AG08396 (cell line): Measurements from ENCODE around the gene TIE1.

ENCODE experiments used
- DNase-seq: peaks from one replicate; pipeline ENCODE4 v3.0.0; 2012; ENCODE audit warnings: low spot score, mixed read lengths

Gene TIE1

DNA sequence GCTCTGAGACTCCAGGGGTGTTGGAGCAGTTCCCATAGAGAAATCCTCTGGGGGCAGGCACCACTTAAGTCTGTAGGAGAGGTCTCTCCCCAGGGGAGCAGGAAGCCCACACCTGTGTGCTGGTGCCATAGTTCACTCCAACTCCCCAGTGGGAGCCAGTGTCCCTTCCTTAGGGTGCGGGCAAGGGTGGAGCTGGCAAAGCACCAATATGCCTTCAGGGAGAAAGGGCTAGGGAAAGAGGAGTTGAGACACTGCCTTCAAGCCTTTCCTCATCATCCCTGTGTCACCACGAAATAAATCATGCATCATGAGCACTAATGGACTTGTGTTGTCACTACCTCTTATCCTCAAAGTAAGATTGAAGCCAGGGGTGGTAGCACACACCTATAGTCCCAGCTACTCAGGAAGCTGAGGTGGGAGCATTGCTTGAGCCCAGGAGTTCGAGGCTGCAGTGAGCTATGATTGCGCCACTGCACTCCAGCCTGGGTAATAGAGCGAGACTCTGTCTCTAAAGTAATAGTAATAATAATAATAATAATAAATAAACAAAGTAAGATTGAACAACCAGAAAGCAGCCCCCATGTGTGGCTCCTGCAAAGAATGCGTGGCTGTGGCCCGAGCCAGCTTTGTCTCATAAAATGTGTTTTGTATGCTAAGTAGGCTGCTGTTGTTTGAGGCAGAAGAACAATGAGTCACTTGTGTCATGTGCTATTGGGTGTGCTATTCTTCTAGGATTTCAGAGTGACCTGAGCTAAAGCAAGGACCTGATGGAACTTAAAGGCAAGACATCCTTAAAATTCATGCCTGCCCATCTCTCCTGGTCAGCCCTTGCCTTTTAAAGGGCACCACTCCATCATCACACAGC is 6.7 kb upstream of the TIE1 start:
- DNase-seq = no peak

DNA sequence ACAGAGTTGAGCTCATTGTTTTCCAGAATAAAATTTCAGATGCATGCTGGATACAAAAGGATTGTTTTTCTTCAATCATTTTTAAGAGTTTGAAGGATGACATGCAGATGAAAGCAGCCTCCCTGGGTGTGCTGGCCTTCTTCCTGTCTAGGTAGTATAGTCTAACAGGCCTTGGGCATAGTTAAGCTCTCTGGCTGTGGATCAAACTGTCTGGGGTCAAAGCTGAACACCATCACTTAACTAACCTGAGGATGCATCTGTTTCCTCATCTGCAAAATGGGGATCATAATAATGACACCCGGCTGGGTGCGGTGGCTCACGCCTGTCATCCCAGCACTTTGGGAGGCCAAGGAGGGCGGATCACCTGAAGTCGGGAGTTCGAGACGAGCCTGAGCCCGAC is 6.0 kb upstream of the TIE1 start:
- DNase-seq = no peak

GRCh38 chr1:43296207-43296606 is 4.6 kb upstream of the TIE1 start:
- no peak for DNase-seq

DNA sequence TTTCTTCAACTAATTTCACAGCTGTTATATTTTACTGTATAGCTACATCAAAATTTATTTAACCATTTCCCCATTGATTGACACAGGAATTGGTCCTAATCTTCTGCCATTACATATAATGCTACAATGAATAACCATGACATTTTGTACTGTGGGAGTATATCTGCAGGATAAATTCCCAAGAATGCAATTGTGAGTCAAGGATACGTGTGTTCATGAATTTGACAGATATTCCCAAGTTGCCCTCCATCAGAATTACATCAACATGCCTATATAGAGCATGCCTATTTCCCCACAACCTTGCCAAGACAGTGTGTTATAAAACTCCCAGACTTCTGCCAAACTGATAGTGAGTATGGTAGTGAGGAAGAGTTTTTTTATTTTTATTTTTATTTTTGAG is 2.7 kb upstream of the TIE1 start:
- DNase-seq = no peak

DNA sequence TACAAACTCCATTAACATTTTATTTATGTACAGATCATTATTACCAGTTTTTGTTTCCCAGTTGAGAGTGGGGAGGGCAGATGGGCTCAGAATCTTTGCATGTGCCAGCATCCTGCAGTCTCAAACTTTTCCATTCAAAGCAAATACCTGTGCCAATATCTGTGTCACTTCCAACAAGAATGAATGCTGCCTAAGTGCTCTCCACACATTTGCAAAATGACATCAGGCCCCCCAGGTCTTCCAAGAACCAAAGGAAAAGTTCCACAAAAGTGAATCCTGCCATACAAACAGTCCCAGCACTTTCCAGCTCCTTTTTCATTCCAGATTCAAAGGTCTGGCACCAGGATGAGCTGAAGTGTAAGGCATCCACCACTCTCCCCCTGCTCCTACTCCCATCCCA is 1.7 kb upstream of the TIE1 start:
- DNase-seq = no peak

DNA sequence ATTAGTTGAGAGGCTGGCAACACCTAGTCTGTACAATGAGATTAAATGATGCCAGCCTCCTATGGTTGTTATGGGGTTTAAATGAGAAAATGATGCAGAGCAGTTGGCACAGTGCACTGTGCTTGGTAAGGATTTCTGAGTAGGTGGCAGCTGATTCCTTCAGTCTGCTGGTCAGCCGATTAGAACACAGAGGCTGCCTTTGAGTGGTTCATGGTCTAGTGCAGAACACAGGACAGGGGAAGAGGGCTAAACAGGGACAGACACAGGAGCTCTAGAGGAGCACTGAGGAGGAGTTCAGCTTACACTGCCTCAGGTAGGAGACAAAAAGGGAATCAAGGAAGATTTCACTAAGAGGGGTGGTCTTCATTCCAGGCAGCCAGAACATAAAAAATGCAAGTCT is 1.4 kb downstream of the TIE1 start:
- no peak for DNase-seq

DNA sequence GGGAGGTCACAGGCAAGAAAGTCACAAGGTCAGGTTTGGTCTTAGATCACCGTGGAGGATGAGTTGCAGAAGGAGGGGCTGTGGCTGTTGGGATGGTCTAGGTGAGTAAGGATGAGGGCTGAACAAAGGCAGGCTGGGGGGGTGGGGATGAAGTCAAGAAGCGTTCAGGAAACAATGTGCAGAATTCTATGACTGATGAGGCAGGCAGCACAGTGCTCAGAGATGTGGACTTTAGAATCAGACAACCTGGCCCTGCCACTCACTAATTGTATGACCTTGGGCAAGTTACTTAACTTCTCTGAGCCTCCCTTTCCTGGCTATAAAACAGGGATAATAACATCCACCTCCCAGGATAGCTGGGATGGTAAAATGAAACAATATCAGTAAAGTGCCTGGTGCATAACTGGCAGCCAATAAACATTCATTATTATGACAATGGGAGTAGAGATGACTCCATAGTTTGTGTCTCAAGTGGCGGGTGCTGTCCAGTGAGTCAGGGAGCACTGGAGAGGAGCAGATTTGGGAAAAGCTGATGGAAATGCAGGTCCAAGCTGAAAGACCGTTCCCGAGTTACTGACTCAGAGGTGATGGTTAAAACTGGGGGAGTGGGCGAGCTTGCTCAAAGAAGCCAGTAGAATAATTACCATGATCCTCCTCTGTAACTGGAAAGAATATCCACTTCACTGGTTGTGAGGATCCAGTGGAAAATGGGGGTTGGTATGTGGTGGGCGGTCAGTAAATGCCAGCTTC is 2.1 kb downstream of the TIE1 start:
- no peak for DNase-seq

- DNase-seq = no peak
Observed at GRCh38 chr1:43303471-43304313, 2.9 kb downstream of the TIE1 start.

GRCh38 chr1:43304314-43304681 is 3.5 kb downstream of the TIE1 start:
- no peak for DNase-seq

GRCh38 chr1:43304771-43305300 is 4.1 kb downstream of the TIE1 start:
- DNase-seq = no peak

- DNase-seq = no peak
Observed at GRCh38 chr1:43305461-43305860, 4.7 kb downstream of the TIE1 start.

DNA sequence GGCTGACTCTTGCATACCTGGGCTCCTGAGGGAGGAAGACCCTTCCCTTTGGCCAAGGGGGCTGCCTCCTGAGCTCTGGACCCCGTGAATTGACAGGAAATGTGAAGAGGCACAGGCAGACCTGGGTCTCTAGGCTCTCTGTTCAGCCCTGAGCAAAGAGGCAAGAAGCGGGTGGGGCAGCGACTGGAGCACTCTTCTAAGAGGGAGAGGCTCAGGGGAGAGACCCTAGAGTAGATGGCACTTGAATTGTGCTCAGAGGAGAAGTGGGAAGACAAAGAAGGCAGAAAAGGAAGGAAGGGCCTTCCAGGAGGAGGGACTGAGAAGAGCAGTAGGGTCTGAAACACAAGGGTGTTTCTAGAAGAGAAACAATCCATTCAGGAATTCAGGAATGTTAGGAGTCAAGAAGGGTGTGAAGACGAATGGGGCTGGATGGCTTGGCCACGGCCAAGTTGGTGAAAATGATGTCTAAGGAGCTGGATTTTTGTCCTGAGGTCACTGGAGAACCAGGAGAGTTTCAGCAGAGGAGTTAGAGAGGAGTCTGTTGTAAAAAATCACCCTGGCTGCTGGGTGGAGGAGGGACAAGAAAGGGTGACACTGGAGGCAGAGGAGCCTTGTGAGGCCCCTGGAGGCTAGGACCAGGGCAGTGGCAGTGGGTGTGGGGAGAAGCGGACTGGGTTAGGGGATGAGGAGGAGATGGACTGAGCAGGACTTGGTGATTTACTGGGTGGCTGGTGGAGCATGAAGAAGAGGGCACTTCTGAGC is 5.3 kb downstream of the TIE1 start:
- DNase-seq = no peak

DNA sequence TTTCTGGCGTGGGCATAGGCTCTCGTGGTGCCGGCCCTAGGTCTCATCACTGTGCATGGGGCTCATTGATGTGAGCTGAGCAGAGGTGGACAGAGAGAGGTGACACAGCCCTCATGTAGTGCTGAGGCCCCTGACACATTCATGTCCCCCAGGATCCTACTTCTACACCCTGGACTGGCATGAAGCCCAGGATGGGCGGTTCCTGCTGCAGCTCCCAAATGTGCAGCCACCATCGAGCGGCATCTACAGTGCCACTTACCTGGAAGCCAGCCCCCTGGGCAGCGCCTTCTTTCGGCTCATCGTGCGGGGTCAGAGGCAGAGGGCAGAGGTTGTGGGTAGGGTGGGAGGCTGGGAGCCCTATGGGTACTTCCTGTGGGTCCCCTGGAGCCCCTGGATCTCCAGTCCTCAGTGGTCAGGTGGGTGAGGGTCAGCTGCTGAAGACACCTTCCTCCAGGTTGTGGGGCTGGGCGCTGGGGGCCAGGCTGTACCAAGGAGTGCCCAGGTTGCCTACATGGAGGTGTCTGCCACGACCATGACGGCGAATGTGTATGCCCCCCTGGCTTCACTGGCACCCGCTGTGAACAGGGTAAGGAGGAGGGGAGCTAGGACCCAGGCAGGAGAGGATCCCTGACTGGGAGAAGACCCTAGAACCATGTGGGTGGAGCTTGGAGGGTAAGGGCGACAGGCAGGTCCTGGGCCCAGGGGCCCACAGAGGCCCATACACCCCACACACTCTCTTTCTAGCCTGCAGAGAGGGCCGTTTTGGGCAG is 6.1 kb downstream of the TIE1 start:
- no peak for DNase-seq

GRCh38 chr1:43307458-43308158 is 6.8 kb downstream of the TIE1 start:
- no peak for DNase-seq

DNA sequence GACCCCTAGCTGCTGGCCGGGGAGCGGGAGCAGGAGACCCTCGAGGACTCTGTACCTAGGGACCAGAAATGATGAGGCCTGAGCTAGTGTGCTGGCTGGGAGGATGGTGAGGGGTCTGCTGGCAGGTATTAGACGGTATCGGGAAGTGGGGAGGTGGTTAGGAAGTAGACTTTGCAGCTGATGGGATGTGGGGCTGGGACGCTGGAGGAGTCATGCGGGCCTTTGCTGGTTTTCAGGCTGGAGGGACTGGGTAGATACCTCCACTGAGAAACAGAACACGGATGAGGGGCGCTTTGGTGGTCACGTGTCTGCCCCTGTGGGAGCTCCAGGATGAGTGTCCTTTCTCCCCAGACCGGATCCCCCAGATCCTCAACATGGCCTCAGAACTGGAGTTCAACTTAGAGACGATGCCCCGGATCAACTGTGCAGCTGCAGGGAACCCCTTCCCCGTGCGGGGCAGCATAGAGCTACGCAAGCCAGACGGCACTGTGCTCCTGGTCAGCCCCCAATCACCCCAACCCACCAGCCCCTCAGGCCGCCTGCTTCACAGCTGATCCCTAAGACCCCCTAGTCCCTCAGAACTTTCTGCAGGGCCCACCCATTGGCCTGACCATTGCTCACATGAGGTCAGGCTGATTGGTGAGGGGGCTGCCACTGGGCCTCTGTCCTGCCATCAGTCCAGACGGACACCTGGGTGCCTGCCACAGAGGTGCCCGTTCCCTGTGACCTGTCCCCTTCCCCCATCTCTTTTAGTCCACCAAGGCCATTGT is 8.0 kb downstream of the TIE1 start:
- no peak for DNase-seq

GRCh38 chr1:43309405-43310025 is 8.7 kb downstream of the TIE1 start:
- DNase-seq = no peak

DNA sequence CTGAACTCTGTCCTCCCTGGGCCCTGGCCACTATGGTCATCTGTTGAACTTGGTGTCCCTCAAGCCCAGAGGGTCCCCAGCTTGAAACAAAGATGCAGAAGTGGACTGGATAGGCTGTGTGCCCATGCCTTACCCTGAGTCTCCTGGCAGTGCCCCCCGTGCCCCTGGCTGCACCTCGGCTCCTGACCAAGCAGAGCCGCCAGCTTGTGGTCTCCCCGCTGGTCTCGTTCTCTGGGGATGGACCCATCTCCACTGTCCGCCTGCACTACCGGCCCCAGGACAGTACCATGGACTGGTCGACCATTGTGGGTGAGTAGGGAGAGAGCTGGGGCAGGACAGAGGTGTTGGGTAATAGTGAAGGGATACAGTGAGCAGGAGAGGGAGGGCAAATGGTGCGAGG is 10.7 kb downstream of the TIE1 start:
- DNase-seq = no peak

DNA sequence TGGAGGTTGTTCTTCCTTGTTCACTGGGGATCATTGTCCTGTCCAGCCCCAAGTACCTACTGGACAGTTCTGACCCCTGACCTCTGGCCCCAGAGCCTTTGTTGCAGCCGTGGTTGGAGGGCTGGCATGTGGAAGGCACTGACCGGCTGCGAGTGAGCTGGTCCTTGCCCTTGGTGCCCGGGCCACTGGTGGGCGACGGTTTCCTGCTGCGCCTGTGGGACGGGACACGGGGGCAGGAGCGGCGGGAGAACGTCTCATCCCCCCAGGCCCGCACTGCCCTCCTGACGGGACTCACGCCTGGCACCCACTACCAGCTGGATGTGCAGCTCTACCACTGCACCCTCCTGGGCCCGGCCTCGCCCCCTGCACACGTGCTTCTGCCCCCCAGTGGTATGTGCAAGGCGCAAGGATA is 11.4 kb downstream of the TIE1 start:
- DNase-seq = no peak
